LNCaP clone FGC (cell line): Measurements from ENCODE around the gene OR13C8.

ENCODE experiments used
- DNase-seq: peaks from one replicate; pipeline ENCODE4 v3.0.0-alpha.2; 2011; ENCODE audit warnings: low read depth
- H3K4me3 ChIP-seq: 2 replicates; pipeline ENCODE4 v1.5.1; 2011; ENCODE audit warnings: mild to moderate bottlenecking, low read depth, low read length, control low read depth
- TF ChIP-seq, protein P1 (sequence below): IDR thresholded peaks from 2 replicates; pipeline ENCODE4 v1.5.1; 2012; ENCODE audit warnings: mild to moderate bottlenecking; ENCODE audit not compliant: control insufficient read depth, insufficient read depth; ENCODE audit errors: extremely low read depth

The OR13C8 gene

DNA sequence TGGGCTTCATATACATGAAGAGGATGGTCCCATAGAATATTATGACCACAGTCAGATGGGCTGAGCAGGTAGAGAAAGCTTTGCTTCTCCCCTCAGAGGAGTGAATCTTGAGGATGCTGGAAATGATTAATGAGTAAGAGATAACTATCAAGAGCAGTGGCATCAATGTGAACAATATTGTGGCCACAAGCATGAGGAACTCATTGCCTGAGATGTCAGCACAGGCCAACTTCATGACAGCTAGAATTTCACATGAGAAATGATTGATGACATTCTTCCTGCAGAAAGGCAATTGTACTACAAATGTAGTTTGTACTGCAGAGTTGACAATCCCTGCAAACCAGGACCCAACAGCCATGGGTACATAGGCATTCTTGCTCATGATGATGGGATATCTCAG lies 48.5 kb downstream of the OR13C8 start:
- DNase-seq = no peak
- H3K4me3 ChIP-seq = no peak overlapping the region
- TF ChIP-seq, protein P1, sequence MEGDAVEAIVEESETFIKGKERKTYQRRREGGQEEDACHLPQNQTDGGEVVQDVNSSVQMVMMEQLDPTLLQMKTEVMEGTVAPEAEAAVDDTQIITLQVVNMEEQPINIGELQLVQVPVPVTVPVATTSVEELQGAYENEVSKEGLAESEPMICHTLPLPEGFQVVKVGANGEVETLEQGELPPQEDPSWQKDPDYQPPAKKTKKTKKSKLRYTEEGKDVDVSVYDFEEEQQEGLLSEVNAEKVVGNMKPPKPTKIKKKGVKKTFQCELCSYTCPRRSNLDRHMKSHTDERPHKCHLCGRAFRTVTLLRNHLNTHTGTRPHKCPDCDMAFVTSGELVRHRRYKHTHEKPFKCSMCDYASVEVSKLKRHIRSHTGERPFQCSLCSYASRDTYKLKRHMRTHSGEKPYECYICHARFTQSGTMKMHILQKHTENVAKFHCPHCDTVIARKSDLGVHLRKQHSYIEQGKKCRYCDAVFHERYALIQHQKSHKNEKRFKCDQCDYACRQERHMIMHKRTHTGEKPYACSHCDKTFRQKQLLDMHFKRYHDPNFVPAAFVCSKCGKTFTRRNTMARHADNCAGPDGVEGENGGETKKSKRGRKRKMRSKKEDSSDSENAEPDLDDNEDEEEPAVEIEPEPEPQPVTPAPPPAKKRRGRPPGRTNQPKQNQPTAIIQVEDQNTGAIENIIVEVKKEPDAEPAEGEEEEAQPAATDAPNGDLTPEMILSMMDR = no peak

DNA sequence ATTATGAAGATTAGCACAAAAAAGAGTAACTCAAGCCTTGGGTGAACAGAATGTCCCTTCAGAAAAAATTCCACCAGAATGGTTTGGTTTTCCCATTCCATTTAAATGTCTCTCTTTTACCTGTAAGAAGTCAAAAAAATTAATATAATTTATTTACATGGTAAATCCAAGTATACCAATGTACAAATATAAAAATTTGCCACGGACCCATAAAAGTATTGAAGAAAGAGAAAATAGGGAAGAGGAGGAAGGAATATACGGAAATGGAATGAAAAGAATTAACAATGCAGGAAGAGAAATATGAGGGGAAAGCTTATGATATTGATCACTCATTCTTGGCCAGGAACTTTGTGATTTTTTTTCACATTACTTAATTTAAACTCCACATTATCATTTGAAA lies 49.1 kb downstream of the OR13C8 start, which contains the start of gene OR13C9:
TSS of gene OR13C9 (minus strand) at position 101 of the 400 bp plus-strand sequence. CDS start at position 101, 0 bp downstream.
- H3K4me3 ChIP-seq = no peak within 1 kb of the TSS
- DNase-seq = no peak
- TF ChIP-seq, protein P1 = no peak
